ENCODE measurements around the gene WDR33. TPM values are rescaled to one million over a fixed set of nuclear protein-coding genes. Genes with fewer than 3 reads are reported as not detected.

Gene WDR33
- 10 to 100 TPM; 16.1 to 16.8 TPM for total RNA-seq

GRCh38 chr2:127810619-127811396, at the start of gene WDR33:
Gene WDR33, minus strand, starts transcription at chr2:127811171. Its CDS starts 40,190 bp downstream, at chr2:127770981.
- Histone ChIP-seq H3K27ac (peak within 1 kb of the TSS; percentile 93 to 94), H3K9me3 (no peaks in the 10 kb centered on the region), H3K4me3 (peak within 1 kb of the TSS; percentile 76 to 94), H3K27me3 (no peaks in the 10 kb centered on the region), H3K4me1 (peaks cover 0 to 25% of the 10 kb centered on the region in 2 donors), H3K36me3 (no peaks in the 10 kb centered on the region)
- peak; percentile 18 to 37 for TF ChIP-seq CTCF (IDR thresholded peaks at IDR 0.05)
- DNase-seq (ENCODE audit: low spot score) = peak; percentile 86

GRCh38 chr2:127860130-127860529, 49.2 kb upstream of the WDR33 start:
- TF ChIP-seq CTCF (IDR thresholded peaks at IDR 0.05) = no peak
- peaks cover 23% of the 10 kb centered on the region for H3K36me3 ChIP-seq
- no peak overlapping the region for H3K4me3 ChIP-seq
- DNase-seq (ENCODE audit: low spot score) = no peak
- H3K9me3 ChIP-seq = no peaks in the 10 kb centered on the region
- no peak overlapping the region for H3K27ac ChIP-seq
- no peaks in the 10 kb centered on the region for H3K27me3 ChIP-seq
- peaks cover 0 to 39% of the 10 kb centered on the region in 2 donors for H3K4me1 ChIP-seq

GRCh38 chr2:127859712-127860085, 48.7 kb upstream of the WDR33 start:
- Histone ChIP-seq H3K4me3 (no peak overlapping the region), H3K9me3 (no peaks in the 10 kb centered on the region), H3K4me1 (peaks cover 0 to 39% of the 10 kb centered on the region in 2 donors), H3K27me3 (no peaks in the 10 kb centered on the region), H3K36me3 (peaks cover 18% of the 10 kb centered on the region), H3K27ac (no peak overlapping the region)
- DNase-seq (ENCODE audit: low spot score) = no peak
- TF ChIP-seq CTCF (IDR thresholded peaks at IDR 0.05) = no peak

GRCh38 chr2:127857265-127857808, 46.4 kb upstream of the WDR33 start:
- DNase-seq (ENCODE audit: low spot score) = no peak
- peak overlapping the region; percentile 79 to 82 for H3K4me3 ChIP-seq
- TF ChIP-seq CTCF (IDR thresholded peaks at IDR 0.05) = no peak
- peak overlapping the region; percentile 68 to 75 for H3K27ac ChIP-seq
- H3K4me1 ChIP-seq = peaks cover 0 to 44% of the 10 kb centered on the region in 2 donors
- H3K9me3 ChIP-seq = no peaks in the 10 kb centered on the region
- no peaks in the 10 kb centered on the region for H3K27me3 ChIP-seq
- peaks cover 4% of the 10 kb centered on the region for H3K36me3 ChIP-seq

GRCh38 chr2:127853671-127854070, 42.7 kb upstream of the WDR33 start:
- H3K4me3 ChIP-seq = no peak overlapping the region
- DNase-seq (ENCODE audit: low spot score) = no peak
- no peak overlapping the region for H3K27ac ChIP-seq
- H3K4me1 ChIP-seq = peaks cover 0 to 28% of the 10 kb centered on the region in 2 donors
- H3K27me3 ChIP-seq = no peaks in the 10 kb centered on the region
- no peak for TF ChIP-seq CTCF (IDR thresholded peaks at IDR 0.05)
- no peaks in the 10 kb centered on the region for H3K9me3 ChIP-seq
- H3K36me3 ChIP-seq = peaks cover 26% of the 10 kb centered on the region

Data from right atrium auricular region (tissue), 2 donors.